Raji (cell line): ENCODE measurements around the gene DLGAP4.

Experiments used
- POLR2A ChIP-seq: IDR thresholded peaks from 2 replicates; pipeline ENCODE4 v1.6.1; 2011; ENCODE audit warnings: low read depth, low read length, control low read depth; ENCODE audit not compliant: insufficient read depth

DLGAP4 gene

GRCh38 chr20:36482044-36482473 is 175.9 kb downstream of the DLGAP4 start:
- TF ChIP-seq POLR2A: no peak

- TF ChIP-seq POLR2A: no peak
Measured at GRCh38 chr20:36483209-36483918, 177.2 kb downstream of the DLGAP4 start.

DNA sequence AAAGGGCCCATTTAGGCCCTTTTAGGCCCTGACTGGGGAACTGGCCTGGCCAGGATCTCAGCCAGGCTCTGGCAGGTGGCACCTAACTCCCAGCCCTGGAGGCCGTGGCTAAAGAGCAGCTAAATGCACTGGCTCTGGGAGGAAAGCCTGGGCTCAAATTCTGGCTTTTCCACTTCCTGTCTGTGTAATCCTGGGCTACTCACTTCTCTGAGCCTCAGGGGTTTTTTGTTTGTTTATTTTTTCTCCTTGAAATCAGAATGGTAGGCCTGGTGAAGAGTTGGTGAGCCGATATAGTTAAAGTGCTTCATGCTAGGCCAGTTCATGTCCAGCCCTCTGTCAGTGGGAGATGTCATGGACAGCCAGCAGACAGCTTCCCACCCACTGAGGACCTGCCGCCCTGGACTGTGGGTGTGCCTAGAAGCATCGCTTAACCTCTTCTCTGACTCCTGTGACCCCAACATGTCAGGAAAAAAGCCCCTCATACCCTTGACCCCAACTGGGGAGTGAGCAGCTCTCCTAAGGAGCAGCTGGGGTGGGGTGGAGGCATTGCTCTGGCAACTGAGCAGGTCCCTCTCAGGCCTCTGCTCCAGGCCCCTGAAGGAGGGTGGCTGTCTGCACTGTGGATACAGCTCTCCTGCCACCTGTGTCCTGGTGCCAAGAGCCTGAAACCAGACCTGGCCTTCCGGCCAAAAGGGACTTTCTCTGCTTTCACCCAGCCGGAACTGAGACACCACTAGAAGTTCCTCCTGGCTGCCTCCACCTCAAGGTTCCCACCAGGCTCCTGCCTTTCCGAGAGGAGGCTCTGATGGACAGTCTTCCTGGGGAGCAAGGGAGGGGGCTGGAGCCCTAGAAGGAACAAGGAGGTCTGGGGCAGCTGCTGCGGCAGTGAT is 178.0 kb downstream of the DLGAP4 start:
- TF ChIP-seq POLR2A: no peak

GRCh38 chr20:36485286-36485685 is 179.1 kb downstream of the DLGAP4 start:
- TF ChIP-seq POLR2A: no peak

DNA sequence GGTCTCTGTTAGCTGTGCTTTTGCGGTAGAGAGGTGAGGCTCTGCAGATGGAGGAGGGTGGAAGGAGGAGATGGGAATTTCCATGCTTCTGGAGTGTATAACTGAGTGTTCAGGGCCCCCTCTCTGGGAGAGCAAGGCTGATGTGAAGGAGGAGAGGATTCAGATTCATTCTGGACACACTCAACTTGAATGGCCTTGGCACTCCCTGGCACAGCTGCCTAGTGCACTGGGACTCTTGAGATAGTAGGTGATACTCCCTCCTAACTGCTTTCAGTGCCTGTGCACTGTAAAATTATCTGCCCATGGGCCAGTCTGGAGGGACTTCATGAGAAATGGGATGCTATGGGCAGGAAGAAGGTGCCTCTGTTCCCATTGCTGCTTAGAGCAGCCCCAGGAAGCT is 180.9 kb downstream of the DLGAP4 start:
- TF ChIP-seq POLR2A: no peak

DNA sequence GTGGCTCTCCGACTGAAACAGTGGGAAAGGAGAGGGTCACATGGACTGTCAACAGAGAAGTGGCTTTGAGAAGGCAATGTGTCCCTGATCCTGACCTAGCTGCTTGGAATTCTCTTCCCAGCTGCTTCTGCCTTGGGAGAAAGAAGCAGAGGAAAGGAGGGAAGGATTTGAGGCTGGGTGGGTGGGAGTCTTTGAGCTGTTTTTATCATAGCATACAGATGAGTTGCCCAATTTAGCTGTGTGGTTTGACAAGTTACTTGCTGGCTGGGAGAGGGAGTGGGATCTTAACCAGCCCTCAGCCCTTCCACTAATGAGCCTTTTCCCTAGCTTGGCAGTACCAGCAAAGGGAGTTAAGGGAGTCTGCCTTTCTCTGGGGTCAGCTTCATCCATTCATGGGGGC is 184.1 kb downstream of the DLGAP4 start:
- TF ChIP-seq POLR2A: no peak

DNA sequence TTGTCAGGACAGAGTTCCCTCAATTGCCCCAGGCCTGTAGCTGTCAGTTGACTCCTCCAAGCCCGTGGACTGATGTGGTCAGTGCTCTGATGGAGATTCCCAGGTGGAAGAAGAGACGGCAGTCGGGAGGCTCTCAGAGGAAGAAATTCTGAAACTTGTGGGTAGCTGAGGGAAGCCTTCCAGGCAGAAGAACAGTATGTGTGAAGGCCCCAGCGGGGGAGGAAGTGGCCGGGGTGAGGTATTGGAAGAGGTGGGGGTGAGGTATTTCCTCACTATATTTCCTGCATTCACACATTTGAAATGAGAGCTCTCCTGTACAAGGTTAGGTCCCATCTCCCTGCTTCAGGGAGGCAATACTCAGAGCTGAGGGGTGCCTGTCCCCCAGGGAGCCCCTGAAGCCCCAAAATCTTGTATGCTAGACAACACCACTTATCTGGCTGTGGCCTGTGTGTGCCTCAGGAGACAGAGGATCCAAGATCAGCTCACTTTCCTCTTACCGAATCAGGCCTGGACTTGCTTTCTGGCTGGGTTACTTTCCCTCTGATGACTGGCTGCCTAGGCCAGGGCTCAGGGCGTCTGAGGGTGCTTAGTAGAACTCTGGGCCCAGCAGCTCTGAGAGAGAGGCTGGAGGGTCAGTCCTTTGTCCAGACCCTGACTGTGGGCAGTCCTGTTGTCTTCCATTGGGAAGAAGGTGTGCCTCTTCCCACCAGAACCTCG is 185.9 kb downstream of the DLGAP4 start:
- no peak for TF ChIP-seq POLR2A

GRCh38 chr20:36493051-36493800 is 187.1 kb downstream of the DLGAP4 start:
- TF ChIP-seq POLR2A: no peak

- no peak for TF ChIP-seq POLR2A
Measured at GRCh38 chr20:36493801-36494114, 187.6 kb downstream of the DLGAP4 start.

DNA sequence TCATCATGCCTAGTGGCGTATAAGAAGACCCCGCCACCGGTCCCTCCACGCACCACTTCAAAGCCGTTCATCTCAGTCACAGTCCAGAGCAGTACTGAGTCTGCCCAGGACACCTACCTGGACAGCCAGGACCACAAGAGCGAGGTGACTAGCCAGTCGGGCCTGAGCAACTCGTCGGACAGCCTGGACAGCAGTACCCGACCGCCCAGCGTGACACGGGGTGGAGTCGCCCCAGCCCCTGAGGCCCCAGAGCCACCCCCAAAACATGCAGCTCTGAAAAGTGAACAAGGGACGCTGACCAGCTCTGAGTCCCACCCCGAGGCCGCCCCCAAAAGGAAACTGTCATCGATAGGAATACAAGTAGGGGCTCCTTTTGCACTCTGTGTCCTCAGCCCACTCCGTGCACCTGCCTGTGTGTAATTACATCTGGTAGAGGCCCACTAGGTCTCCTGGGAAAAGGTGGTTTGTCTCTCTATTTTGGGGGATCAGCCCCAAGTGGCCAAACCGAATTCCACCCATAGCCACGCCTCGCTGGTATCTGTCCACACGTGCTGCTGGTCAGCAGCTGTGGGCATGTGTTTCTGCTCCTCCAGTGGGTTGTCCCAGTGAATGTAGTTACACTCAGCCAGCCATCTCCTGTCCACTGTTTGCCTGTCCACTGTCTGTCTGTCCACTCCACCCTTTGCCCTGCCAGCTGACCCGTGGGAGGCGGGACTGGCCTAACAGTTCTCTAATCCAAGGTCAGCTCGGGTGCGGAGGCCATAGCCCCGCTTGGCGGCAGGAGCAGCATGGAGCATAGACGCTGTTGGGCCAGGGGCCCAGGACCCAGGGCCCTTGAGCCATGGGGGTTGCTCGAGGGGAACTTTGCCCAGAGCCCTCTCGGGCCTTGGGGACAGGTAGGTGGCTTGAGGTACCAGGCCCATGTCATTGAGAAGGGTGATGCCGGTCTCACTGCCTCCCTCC is 190.8 kb downstream of the DLGAP4 start:
- no peak for TF ChIP-seq POLR2A

DNA sequence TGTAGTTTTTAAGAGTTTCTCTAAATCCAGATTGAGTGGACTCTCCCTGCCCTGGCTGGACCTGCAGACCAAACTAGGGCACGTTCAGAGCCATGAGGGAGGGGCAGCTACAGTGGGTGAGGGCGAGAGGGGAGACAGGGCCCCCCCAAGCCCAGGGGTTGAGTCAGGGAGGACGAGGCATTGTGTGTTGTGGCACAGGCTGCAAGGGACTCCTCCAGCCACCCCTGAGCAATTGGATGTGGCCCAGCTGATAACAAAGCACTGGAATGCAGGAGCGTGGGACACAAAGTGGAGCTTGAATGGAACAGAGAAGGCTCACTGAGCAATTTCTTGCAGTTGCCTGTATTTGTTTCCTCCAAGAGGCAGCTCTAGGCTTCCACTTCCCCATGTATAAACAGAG is 191.7 kb downstream of the DLGAP4 start:
- TF ChIP-seq POLR2A: no peak

GRCh38 chr20:36498386-36499179 is 192.4 kb downstream of the DLGAP4 start:
- no peak for TF ChIP-seq POLR2A

GRCh38 chr20:36499211-36499610 is 193.1 kb downstream of the DLGAP4 start:
- no peak for TF ChIP-seq POLR2A
